Measurements from ENCODE around the gene C1orf115.

DNA sequence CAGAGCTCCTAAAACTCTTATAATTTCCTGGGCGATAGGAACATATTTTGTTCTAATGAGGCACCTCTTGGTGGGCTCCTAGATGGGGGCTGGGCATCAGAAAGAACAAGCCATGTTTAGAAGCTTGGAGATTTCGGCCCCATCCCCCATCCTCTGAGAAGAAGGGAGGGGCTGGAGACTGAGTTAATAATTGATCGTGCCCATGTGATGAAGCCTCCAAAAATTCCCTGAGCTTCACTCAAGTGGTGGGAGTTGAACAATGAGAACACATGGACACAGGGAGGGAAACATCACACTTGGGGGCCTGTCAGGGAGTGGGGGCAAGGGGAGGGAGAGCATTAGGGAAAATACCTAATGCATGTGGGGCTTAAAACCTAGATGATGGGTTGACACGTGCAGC, 18.1 kb downstream of the C1orf115 start:
- TF ChIP-seq, protein P1, sequence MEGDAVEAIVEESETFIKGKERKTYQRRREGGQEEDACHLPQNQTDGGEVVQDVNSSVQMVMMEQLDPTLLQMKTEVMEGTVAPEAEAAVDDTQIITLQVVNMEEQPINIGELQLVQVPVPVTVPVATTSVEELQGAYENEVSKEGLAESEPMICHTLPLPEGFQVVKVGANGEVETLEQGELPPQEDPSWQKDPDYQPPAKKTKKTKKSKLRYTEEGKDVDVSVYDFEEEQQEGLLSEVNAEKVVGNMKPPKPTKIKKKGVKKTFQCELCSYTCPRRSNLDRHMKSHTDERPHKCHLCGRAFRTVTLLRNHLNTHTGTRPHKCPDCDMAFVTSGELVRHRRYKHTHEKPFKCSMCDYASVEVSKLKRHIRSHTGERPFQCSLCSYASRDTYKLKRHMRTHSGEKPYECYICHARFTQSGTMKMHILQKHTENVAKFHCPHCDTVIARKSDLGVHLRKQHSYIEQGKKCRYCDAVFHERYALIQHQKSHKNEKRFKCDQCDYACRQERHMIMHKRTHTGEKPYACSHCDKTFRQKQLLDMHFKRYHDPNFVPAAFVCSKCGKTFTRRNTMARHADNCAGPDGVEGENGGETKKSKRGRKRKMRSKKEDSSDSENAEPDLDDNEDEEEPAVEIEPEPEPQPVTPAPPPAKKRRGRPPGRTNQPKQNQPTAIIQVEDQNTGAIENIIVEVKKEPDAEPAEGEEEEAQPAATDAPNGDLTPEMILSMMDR (IDR thresholded peaks at IDR 0.05; ENCODE audit: low read depth, low read length, poor library complexity, severe bottlenecking): no peak
- no peak for TF ChIP-seq EZH2phosphoT487 (IDR thresholded peaks at IDR 0.05; ENCODE audit: borderline replicate concordance, low read length)
